H1 (cell line): ENCODE measurements around the gene JPH2.

ENCODE experiments used
- CHD2 ChIP-seq: IDR thresholded peaks from 2 replicates; pipeline ENCODE4 v1.6.1; 2012; ENCODE audit warnings: low read length, improper control_type of control experiment
- CTCF ChIP-seq, 3 experiments: IDR thresholded peaks; 1 replicate in 2 of 3; 2 replicates in 1 of 3; pipeline versions ENCODE4 v1.5.1 to v1.6.1; 2011; ENCODE audit warnings: low read length in 3 of 3, mild to moderate bottlenecking in 3 of 3, inconsistent platforms in 2 of 3, low read depth in 1 of 3, moderate library complexity in 1 of 3; ENCODE audit not compliant: insufficient read depth in 1 of 3; ENCODE audit errors: control extremely low read depth in 1 of 3
- JUN ChIP-seq: IDR thresholded peaks from 2 replicates; pipeline ENCODE4 v1.6.1; 2011; ENCODE audit warnings: low read depth, mild to moderate bottlenecking, improper control_type of control experiment, low read length
- POLR2AphosphoS5 ChIP-seq: IDR thresholded peaks from 2 replicates; pipeline ENCODE4 v1.6.1; 2011; ENCODE audit warnings: low read depth, low read length

- TF ChIP-seq CTCF (IDR thresholded peaks at IDR 0.05; ENCODE audit: control extremely low read depth in 1 of 3, insufficient read depth in 1 of 3, low read depth in 1 of 3, low read length in 3 of 3): no peak
- TF ChIP-seq POLR2AphosphoS5: no peak
- no peak for TF ChIP-seq JUN
- no peak for TF ChIP-seq CHD2
Observed at GRCh38 chr20:44071057-44071456, 115.9 kb downstream of the JPH2 start.
